GM13976 (cell line): Measurements from ENCODE around the gene DDX56.
A peak's percentile ranks its signal among the peaks of the same experiment; 100 is the strongest.

Source experiments
- DNase-seq: peaks from one replicate; pipeline ENCODE4 v3.0.0; 2012; ENCODE audit warnings: low spot score
- in situ Hi-C: fragments of 300-500 bp; cut with MboI; formaldehyde crosslinking; loops from one replicate; pipeline ENCODE4 v1.12.0; 2022; ENCODE audit warnings: low sequenced_read_pairs, mixed read lengths, inconsistent platforms; ENCODE audit not compliant: unreplicated experiment
- TF ChIP-seq, protein P1 (sequence below): IDR thresholded peaks from 2 replicates; pipeline ENCODE4 v1.5.1; 2012; ENCODE audit warnings: borderline replicate concordance, mild to moderate bottlenecking; ENCODE audit not compliant: insufficient read depth; ENCODE audit errors: extremely low read depth, missing control alignments, control extremely low read depth

DDX56 gene

DNA sequence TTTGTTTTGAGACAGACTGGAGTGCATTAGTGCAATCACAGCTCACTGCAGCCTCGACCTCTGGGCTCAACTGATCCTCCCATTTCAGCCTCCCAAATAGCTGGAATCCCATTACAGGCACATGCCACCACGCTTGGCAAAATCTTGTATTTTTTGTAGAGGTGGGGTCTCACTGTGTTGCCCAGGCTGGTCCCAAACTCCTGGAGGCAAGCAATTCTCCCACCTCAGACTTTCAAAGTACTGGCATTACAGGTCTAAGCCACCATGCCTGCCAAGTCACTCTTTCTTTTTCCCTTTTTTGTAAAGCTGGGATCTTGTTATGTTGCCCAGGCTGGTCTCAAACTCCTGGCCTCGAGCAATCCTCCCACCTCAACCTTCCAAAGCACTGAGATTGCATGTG lies 24.3 kb downstream of the DDX56 start:
- TF ChIP-seq, protein P1, sequence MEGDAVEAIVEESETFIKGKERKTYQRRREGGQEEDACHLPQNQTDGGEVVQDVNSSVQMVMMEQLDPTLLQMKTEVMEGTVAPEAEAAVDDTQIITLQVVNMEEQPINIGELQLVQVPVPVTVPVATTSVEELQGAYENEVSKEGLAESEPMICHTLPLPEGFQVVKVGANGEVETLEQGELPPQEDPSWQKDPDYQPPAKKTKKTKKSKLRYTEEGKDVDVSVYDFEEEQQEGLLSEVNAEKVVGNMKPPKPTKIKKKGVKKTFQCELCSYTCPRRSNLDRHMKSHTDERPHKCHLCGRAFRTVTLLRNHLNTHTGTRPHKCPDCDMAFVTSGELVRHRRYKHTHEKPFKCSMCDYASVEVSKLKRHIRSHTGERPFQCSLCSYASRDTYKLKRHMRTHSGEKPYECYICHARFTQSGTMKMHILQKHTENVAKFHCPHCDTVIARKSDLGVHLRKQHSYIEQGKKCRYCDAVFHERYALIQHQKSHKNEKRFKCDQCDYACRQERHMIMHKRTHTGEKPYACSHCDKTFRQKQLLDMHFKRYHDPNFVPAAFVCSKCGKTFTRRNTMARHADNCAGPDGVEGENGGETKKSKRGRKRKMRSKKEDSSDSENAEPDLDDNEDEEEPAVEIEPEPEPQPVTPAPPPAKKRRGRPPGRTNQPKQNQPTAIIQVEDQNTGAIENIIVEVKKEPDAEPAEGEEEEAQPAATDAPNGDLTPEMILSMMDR = no peak
- in situ Hi-C loops = no loop called here
- DNase-seq = no peak

DNA sequence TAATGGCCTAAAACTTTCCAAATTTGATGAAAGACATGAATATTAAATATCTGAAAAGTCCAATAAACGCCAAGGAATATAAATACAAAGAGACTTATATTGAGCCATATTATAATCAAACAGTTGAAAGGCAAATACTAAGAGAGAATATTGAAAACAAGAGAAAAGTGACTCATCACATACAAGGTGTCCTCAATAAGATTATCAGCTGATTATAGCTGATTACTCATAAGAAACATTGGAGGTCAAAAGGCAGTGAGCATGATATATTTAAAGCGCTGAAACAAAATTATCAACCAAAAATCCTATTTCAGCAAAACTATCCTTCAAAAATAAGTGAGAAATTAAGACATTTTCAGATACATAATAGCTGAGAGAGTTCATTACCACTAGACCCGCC lies 24.8 kb downstream of the DDX56 start:
- in situ Hi-C loops = no loop called here
- no peak for DNase-seq

GRCh38 chr7:44547536-44548231 lies 26.0 kb downstream of the DDX56 start:
- TF ChIP-seq, protein P1 = no peak
- no peak for DNase-seq
- in situ Hi-C loops = no loop called here

More for the DNA sequence above, 24.8 kb downstream of the DDX56 start:
- TF ChIP-seq, protein P1 = no peak

DNA sequence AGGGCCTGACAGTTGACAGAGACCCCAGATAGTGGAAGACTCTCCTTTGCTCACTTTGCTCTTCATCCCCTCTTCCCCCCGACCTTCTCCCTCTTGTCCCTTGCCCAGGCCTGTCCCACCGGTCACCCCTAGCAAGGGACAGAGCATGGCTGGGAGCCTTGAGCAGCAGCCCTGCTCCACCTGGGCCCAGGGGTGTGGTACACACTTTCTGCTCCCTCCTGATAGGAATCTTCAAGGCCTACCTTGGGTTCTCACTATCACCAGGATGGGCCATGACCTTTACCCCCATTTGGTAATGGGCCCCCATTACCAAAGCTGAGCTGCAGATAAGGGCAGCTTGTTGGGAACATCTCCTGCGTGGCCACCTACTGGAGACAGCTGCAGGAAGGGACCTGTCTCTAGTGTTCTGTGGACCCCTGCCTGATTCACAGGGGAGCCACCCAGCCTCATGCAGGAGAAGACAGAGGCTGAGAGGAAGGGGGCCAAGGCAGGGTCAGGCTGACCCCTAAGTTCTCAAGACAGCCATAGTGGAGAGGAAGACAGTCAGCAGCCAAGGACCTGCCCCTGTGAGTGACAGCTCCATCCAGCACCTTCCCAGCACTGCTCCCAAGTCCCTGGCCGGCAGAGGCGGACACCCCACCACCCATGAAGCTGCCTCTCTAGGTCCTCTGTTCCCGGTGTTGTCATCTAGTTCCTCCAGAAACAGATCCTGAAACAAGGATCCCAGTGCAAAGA lies 31.7 kb downstream of the DDX56 start:
- TF ChIP-seq, protein P1 = no peak
- in situ Hi-C loops = no loop called here
- peak; percentile 28 for DNase-seq

GRCh38 chr7:44541028-44541869 lies 32.5 kb downstream of the DDX56 start, which contains the start of gene NPC1L1:
TSS of gene NPC1L1 (minus strand) at chr7:44541330. CDS start at chr7:44541259, 71 bp downstream.
- TF ChIP-seq, protein P1 = no peak
- DNase-seq = peak; percentile 29
- in situ Hi-C loops = no loop called here

DNA sequence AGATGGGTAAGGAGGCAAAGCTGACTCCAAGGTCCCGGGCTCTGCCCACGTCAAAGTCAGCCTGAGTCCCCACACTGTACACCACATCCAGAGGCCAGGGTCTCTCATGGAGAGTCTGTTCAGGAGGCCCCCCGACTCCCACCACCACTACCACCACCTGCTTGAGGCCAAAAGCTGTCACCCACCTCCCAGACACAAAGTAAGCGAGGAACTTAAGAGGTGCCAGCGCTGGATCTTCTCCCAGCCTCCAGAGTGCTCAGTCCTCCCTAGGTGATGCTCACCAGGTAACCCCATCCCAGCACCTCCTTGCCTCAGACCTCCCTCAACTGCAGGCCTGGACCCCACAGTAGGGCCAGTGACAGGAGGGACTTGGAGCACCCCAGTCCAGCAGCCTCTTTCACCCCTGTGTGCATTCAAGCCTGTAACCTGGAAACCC lies 33.1 kb downstream of the DDX56 start:
- in situ Hi-C loops = no loop called here
- TF ChIP-seq, protein P1 = no peak
- no peak for DNase-seq
